HG03558 (cell line): ENCODE results near the gene APCS.

Experiments
- ATAC-seq: cut with Tn5 transposase; IDR thresholded peaks from one replicate; pipeline ENCODE4 v1.9.1; 2021; ENCODE audit warnings: moderate number of reproducible peaks; ENCODE audit not compliant: unreplicated experiment; ENCODE audit errors: extremely low read depth

APCS gene

GRCh38 chr1:159587461-159587951, at the start of gene APCS:
Gene APCS (plus strand): TSS chr1:159587826. CDS start chr1:159587922, 96 bp downstream.
- ATAC-seq, result no peak

GRCh38 chr1:159548126-159548525, 39.5 kb upstream of the APCS start:
- no peak for ATAC-seq

- no peak for ATAC-seq
These were observed 33.4 kb upstream of the APCS start for GRCh38 chr1:159554261-159554660.

- no peak for ATAC-seq
These were observed 32.9 kb upstream of the APCS start for GRCh38 chr1:159554696-159555095.

GRCh38 chr1:159556931-159557369, 30.7 kb upstream of the APCS start:
- ATAC-seq, result no peak

- ATAC-seq, result no peak
These were observed 27.0 kb upstream of the APCS start for GRCh38 chr1:159560599-159560998.

- ATAC-seq, result no peak
These were observed 26.1 kb upstream of the APCS start for GRCh38 chr1:159561497-159561896.

GRCh38 chr1:159562680-159563079, 24.9 kb upstream of the APCS start:
- no peak for ATAC-seq

- ATAC-seq, result no peak
These were observed 10.2 kb upstream of the APCS start for GRCh38 chr1:159577446-159577845.

GRCh38 chr1:159580340-159580739, 7.3 kb upstream of the APCS start:
- ATAC-seq, result no peak

- no peak for ATAC-seq
These were observed 6.2 kb upstream of the APCS start for GRCh38 chr1:159581422-159581821.

- ATAC-seq, result no peak
These were observed 3.1 kb upstream of the APCS start for GRCh38 chr1:159584536-159584935.

- ATAC-seq, result no peak
These were observed 4.4 kb downstream of the APCS start for GRCh38 chr1:159591981-159592380.

- no peak for ATAC-seq
These were observed 7.2 kb downstream of the APCS start for GRCh38 chr1:159594625-159595405.

- no peak for ATAC-seq
These were observed 10.6 kb downstream of the APCS start for GRCh38 chr1:159598196-159598595.

- ATAC-seq, result no peak
These were observed 13.3 kb downstream of the APCS start for GRCh38 chr1:159600894-159601293.

- ATAC-seq, result no peak
These were observed 14.9 kb downstream of the APCS start for GRCh38 chr1:159602501-159602999.

- no peak for ATAC-seq
These were observed 24.7 kb downstream of the APCS start for GRCh38 chr1:159612211-159612885.

- ATAC-seq, result no peak
These were observed 45.3 kb downstream of the APCS start for GRCh38 chr1:159632922-159633321.
